ENCODE data around the gene HOXD9.

Gene HOXD9

DNA sequence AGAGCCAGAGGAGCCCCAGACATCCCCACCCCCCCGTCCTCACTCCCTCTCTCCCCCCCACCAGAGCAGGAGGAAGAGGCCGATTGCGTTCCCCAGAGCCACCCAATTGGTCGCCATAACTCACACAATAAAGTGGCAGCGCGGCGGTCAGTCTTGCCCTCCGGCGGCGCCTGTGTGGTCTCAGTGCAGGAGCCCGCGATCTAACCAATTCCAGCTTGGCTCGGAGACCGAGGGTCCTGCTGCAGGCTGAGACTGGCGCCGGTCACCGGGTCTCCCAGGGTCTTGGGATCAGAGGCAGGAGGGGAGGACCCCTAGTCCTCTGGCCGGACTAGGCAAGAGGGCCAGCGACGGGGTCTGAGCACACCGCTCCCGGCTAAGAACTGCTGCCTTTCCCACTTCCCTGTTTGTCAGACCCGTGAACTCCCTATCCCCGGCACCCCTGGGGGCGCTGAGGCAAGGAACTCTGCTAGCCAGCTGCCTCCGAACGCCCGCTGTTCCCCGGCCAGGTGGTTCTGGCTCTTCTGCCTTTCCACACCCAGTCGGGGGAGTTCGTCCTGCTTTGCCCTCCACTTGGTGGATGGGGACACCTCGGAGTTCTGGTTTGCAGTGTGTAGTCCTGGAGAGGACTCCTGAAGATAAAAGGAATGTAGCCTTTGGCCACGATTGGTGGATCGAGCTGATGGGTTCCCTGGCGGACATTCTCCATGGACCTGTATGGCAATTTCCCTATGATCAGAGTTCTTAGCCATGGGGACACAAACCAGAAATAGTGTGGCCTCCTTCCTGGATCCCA lies 24.0 kb upstream of the HOXD9 start:
- no peak for DNase-seq (ENCODE audit: low read depth in 2 of 2)

DNA sequence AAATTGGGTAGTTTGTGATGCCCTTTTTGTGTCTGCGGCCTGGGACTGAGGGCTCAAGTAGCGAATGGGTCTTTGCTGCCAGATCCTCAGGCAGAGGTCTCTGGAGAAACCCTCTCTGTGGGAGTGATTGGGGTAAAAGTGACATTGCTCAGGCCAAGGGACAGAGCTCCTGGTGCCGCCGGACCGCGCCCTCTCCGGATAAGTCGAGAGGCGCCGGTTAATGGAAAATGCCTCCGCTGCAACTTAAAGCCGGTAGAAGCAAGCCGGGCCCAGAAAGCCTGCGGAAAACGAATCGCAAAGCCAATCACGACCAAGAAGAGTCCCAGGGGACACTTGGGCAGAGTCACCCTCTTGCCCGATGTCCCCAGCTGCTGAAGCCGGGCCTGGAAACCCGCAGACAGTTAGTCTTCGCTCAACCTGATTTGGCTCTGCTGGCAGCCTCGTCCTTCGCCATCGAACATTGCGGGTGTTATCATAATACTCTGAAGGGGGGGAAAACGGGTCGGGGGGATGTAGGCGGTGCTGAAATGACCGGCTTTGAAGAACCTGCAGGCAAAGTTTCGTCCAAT lies 23.3 kb upstream of the HOXD9 start:
- DNase-seq (ENCODE audit: low read depth in 2 of 2): no peak

DNA sequence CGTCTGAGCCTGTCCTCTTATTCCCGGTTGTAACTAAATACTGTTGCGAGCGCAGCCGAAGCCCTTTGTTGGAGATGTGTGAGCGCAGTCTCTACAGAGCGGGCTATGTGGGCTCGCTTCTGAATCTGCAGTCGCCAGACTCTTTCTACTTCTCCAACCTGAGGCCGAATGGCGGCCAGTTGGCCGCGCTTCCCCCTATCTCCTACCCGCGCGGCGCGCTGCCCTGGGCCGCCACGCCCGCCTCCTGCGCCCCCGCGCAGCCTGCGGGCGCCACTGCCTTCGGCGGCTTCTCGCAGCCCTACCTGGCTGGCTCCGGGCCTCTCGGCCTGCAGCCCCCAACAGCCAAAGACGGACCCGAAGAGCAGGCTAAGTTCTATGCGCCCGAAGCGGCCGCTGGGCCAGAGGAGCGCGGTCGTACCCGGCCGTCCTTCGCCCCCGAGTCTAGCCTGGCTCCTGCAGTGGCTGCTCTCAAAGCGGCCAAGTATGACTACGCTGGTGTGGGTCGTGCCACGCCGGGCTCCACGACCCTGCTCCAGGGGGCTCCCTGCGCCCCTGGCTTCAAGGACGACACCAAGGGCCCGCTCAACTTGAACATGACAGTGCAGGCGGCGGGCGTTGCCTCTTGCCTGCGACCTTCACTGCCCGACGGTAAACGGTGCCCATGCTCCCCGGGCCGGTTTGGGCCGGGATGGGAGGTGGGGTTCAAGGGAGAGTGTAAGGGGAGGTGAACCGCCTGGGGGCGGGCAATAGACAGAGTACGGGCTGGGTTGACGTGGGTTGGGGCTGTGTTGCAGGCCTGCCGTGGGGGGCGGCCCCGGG lies 22.6 kb upstream of the HOXD9 start, which contains the start of gene HOXD12:
Gene HOXD12 (plus strand): TSS at position 68 of the 819 bp plus-strand sequence. CDS start 7 bp downstream, at position 75.
- no peak for DNase-seq (ENCODE audit: low read depth in 2 of 2)

- no peak for DNase-seq (ENCODE audit: low read depth in 2 of 2)
Observed at GRCh38 chr2:176100547-176101140, 21.9 kb upstream of the HOXD9 start.

DNA sequence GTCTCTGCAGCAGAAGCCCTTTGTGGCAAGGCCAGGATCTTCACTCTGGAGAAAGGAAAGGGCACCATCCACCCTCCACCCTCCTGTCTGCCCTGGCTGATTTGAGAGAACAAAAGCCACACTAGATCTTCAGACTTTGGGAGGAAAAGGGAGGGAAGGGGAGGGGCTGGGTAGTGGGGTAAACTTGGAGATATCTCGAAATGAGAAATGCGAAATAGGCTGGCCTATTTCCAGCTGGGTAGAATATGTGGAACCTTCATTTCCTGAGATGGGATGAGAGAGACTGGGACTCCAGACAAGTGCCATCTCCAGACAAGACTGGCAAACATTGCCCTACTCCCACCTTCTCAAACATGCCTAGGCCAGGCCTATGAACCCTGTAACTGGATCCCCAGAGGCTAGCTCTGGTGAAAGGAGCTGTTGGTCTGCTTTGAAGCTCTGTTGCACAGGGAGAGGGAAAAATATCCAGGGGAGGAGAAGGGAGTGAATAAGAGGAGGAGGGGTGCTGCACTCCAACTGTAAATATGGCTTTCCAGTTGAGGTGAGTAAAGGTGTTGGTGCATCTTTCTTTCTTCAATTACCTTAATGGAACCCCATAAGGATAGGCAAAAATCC lies 21.2 kb upstream of the HOXD9 start:
- no peak for DNase-seq (ENCODE audit: low read depth in 2 of 2)

DNA sequence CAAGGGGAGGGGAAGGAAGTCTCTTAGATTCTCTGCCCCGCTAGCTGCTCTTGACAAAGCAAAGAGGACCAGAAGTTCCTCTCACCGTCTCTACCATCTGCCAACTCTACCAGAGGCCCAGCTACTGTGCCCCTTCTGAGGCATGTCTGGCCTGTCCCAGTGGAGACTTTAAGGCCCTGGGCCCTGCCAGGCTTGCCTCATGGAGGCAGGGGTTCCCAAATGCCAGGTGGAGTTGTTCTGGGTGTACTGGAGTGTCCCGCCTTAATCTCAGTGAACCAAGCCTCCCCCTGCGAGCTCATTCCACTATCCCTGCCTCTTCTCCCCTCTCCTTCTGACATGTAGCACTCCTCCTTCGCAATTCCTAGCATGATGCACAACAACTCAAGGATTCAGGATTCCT lies 20.7 kb upstream of the HOXD9 start:
- DNase-seq (ENCODE audit: low read depth in 2 of 2): no peak

DNA sequence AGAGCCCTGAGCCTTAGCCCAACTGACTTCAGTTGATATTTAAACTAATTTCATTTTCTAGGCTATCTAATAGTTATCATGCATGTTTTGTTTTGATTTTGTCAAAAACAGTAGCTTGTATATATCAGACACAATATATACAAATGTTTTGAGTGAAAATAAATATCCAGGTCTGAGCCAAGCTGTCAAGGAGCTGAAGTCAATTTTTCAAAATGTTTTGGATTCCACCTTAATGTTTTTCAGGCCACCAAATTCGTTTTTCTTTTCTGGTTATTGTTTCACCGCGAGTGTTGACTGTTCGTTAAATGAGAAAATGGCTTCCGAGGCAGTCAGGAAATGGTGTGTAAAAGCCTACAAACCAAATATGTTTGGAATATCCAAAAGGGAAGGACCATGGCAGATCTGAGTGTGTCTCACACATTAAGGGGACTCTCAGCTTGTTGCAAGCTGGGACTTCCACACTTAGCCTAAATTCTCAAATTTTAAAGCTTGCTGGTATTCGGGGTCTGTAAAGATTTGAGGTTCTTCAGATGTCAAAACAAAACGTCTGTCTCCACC lies 20.1 kb upstream of the HOXD9 start:
- DNase-seq (ENCODE audit: low read depth in 2 of 2): no peak

GRCh38 chr2:176103194-176103593 lies 19.3 kb upstream of the HOXD9 start:
- DNase-seq (ENCODE audit: low read depth in 2 of 2): no peak

GRCh38 chr2:176103742-176104315 lies 18.7 kb upstream of the HOXD9 start:
- DNase-seq (ENCODE audit: low read depth in 2 of 2): no peak

GRCh38 chr2:176104316-176105077 lies 18.0 kb upstream of the HOXD9 start:
- no peak for DNase-seq (ENCODE audit: low read depth in 2 of 2)

GRCh38 chr2:176105078-176105729 lies 17.3 kb upstream of the HOXD9 start:
- no peak for DNase-seq (ENCODE audit: low read depth in 2 of 2)

DNA sequence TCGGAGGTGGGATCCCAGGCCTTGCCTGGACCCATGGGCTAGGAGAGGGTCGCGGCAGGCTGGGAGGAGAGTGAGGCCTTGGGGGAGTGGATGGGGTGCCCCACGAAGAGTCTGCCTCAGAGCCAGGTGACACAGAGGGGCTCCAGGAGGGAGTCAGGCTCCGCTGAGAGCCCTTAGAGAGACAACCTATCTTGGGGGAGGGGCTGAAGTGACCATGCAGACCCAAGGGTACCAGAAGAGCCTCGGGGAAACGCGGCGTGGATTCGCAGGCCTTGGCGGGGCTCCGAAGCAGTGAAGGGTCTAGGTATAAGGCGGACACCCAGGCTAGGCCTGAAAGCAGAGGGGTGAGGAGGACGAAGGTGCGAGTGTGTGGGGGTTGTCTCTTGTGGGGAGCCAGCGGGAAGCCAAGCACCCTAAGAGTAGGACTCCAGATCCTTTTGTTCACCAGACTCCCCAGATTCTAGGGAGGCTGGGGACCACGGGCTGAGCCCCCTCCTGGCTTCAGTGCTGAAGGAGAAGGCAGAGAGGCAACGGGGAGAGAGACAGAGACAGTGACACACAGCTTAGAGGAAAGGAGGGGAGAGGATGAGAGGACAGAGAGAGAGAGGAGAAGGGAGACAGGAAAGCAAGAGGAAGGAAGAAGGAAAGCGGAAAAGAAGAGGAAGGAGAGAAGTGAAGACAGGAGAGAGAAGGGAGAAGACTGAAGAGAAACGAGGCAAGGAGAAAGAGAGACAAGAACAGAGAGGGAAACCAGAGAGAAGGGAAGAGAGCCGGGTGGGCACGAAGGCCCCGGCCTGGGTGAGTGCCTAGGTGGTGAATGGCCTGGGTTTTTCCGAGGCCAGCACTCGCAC lies 16.6 kb upstream of the HOXD9 start:
- DNase-seq (ENCODE audit: low read depth in 2 of 2): no peak

DNA sequence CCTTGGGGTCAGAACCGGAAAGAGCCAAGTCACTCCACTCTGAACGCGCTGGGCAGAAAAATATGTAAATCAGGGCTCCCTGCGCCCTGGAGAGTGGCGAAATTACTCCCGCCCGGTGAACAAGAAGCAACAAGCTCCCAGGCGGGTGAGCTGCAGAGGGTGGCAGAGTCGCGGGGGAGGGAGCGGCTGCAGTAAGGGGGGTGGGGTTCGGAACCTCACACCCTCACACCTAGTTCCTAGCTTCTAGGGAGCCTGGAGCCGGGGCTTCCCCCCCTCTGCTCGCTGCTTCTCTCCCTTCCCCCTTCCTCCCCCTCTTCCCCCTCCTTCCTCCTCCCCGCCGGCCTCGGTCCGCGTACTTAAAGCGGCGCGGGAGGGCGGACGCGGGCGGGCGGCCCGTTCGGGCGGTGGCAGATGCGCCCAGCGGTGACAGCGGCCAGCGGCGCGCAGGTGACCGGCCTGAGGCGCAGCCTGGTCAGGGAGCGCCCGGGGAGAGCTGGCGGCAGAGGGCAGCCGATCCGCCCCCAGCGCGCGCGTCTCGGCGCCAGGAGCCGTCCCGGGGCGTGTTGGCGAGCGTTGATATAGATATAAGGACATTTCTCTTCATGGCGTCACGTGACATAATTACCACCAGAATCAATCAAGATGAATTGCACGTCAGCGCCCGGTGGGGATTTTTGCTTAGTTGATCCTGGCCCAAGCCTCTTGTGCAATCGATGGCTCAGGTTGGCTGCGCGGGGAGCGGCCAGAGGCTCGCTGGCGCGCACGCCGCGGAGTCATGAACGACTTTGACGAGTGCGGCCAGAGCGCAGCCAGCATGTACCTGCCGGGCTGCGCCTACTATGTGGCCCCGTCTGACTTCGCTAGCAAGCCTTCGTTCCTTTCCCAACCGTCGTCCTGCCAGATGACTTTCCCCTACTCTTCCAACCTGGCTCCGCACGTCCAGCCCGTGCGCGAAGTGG lies 15.7 kb upstream of the HOXD9 start, which contains the start of gene HOXD11:
Gene HOXD11 (plus strand): TSS at position 700 of the 959 bp plus-strand sequence. CDS start 76 bp downstream, at position 776.
- DNase-seq (ENCODE audit: low read depth in 2 of 2): no peak

GRCh38 chr2:176107731-176108181 lies 14.8 kb upstream of the HOXD9 start:
- no peak for DNase-seq (ENCODE audit: low read depth in 2 of 2)

DNA sequence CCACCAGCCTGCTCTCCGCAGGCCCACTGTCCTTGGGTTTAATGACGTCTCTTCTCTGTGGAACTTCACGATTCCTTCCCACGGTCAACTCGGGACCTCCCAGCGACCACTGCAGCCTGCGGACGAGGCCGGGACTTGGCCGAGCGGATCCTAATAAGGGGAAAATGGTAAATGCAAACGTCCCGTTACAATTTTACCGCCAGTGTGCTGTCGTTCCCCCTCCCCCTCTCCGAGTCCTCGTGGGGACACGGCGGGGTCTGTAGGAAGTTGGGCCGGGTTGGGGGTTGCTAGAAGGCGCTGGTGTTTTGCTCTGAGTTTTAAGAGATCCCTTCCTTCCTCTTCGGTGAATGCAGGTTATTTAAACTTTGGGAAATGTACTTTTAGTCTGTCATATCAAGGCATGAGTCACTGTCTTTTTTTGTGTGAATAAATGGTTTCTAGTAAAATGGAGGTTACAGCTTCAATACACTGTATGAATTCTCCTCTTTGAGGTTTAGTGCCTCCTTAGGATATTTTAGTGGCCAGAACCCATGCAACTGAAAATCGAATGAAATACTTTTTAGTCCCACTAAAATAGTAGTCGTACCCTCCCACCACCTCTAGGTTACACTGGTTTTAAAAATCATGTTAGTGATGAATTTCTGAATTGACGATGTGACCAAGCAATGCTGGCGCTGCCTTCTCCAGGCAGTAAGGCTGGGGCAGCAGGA lies 13.2 kb upstream of the HOXD9 start:
- DNase-seq (ENCODE audit: low read depth in 2 of 2): no peak

DNA sequence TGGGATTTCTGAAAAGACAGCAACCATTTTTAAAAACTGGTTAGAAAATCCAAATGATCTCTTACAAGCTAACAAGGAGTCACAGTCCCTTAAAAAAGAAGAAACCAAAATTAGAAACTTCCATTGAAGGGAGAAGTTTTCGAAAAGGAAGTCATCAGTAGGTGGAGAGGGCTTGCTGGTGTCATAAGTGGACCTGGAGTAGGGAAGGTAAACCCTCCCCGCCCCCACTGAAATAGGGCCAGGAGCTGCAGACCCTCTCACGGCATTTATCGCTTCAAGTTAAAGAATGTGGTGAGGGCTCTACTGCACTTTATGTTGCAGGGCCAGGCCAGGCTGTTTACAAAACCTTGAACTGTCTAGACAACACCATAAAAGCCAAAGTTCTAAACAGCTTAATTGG lies 12.6 kb upstream of the HOXD9 start:
- no peak for DNase-seq (ENCODE audit: low read depth in 2 of 2)

All from activated CD8-positive, alpha-beta memory T cell treated with anti-CD3 and anti-CD28 coated beads for 4 hours (primary cell).